ENCODE measurements around the gene PRIM2.
"Not testable (repeated sequence)": the region's sequence is repeated elsewhere in the genome, so short reads cannot be mapped to it uniquely, and the experiment has no call there.

Gene PRIM2, protein sequence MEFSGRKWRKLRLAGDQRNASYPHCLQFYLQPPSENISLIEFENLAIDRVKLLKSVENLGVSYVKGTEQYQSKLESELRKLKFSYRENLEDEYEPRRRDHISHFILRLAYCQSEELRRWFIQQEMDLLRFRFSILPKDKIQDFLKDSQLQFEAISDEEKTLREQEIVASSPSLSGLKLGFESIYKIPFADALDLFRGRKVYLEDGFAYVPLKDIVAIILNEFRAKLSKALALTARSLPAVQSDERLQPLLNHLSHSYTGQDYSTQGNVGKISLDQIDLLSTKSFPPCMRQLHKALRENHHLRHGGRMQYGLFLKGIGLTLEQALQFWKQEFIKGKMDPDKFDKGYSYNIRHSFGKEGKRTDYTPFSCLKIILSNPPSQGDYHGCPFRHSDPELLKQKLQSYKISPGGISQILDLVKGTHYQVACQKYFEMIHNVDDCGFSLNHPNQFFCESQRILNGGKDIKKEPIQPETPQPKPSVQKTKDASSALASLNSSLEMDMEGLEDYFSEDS

DNA sequence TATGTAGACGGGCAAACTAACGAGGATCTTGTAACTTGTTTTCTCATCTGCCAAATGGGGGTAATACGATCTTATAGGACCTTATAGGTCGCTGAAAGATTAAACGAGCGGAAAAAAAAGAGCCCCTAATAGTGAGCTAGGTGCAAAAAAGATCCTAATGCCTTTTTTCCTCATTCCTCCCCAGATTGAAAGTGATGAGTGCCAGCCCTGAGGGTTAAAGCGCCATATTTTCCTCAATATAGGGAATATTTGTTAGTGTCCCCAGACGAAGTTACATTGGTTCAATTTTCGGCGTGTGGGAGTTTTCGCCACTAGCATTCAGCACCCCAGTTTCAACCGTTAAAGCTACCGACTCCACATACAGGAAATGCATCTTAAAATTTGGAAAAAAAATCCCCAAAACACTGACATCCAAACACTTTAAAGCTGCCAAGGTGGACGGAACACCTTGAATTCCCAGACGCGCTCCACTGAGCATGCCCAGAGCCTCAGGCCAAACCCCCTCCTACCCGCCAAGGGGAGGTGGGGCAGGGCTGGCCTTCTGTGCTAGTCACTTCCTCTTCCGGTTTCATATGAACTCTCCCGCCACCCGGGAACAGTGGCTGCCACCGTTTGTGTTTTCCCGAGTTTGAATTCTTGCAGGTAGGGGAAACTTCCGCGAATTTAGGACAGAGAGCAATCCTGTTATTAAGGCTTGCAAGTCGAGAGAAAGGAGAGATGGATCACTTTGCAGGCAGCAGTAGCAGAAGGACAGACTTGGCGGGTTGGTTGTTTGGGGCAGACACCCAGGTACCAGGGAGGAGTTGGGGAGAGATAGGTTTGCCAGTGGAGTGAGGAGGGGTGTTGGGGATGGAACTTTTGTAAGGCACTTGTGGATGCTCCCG, at the start of gene PRIM2:
TSS of gene PRIM2 (plus strand) at position 571 of the 884 bp plus-strand sequence. CDS start 816 bp downstream, outside the sequence.
- H3K4me3 ChIP-seq (ENCODE audit: low read length), result peak within 1 kb of the TSS; percentile 88
- no peak for TF ChIP-seq CTCF (IDR thresholded peaks at IDR 0.05; ENCODE audit: insufficient read depth, low read depth, low read length, missing control alignments)

DNA sequence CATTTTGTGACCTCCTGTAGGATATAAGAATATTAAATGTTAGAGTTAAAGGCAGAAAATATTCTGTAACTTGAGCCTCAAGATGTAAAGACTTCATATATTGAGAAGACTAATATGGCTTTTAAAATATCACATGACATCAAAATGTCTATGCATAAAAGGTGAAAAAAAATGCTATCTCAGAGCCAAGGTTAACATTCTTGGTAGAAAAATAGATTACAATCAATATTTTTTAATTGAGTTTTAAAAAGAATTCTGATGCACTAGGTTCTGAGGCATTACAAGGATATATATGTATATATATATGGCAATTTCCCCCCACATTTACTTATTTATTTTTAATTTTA, 49.2 kb upstream of the PRIM2 start:
- DNase-seq (ENCODE audit: low read depth), result no peak
- no peak for TF ChIP-seq CTCF (IDR thresholded peaks at IDR 0.05; ENCODE audit: insufficient read depth, low read depth, low read length, missing control alignments)
- no peak overlapping the region for H3K4me3 ChIP-seq (ENCODE audit: low read length)

More for the DNA sequence above, at the start of gene PRIM2:
- peak; percentile 90 for DNase-seq (ENCODE audit: low read depth)

- not testable (repeated sequence) for H3K4me3 ChIP-seq (ENCODE audit: low read length); DNase-seq (ENCODE audit: low read depth)
These were observed 43.2 kb upstream of the PRIM2 start for GRCh38 chr6:57274113-57274824.

DNA sequence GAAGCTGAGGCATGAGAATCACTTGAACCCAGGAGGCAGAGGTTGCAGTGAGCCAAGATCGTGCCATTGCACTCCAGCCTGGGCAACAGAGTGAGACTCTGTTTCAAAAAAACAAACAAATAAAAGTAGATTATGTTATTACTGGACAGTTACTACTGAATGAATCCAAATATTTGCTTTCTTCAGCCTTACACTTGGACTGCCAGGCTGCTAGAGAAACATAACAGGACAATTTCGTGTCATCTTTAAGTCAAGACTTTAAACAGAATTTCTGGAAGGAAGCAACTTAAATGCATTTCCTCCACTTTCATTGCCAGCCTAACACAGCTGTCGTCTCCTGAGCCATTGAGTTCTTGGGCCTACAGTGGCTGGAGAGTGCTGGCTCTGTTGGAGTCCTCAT, 42.0 kb upstream of the PRIM2 start:
- no peak for TF ChIP-seq CTCF (IDR thresholded peaks at IDR 0.05; ENCODE audit: insufficient read depth, low read depth, low read length, missing control alignments)
- no peak overlapping the region for H3K4me3 ChIP-seq (ENCODE audit: low read length)
- DNase-seq (ENCODE audit: low read depth), result no peak

DNA sequence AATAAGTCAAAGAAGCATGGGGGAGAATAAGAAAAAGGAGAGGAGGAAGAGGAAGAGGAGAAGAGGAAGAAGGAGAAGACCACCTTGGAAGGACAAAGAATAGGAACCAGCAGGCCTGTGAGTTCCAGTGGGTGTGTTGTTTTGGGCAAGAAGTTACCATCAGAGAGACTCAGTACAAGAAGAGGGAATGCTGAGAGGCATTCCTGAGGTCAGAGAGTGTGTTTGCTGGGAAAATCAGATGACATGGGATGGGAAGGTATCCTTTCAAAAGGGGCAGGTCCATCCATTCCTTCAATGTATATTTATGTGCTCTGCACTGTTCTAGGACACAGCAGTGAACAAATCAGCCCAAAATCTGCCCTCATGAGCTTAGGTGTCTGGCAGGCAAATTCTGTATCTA, 40.5 kb upstream of the PRIM2 start:
- H3K4me3 ChIP-seq (ENCODE audit: low read length), result no peak overlapping the region
- no peak for TF ChIP-seq CTCF (IDR thresholded peaks at IDR 0.05; ENCODE audit: insufficient read depth, low read depth, low read length, missing control alignments)
- DNase-seq (ENCODE audit: low read depth), result no peak

DNA sequence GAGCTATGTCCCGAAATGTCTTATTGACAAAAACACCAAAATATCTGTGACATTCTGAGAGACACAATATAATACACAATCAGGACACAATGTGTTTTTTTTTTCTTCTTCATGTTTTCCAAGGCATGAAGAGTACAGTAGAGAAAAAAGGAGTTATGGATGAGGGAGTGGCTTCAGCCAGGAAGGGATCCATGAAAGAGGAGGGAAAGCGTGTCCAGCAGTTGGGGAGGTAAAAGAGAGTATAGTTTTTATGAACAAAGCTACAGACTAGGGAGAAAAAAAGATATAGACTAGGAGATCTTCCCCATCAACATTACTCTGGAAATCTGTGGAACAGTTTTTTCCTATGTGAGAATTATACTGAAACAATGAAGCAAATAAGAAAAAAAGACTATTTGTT, 38.9 kb upstream of the PRIM2 start:
- DNase-seq (ENCODE audit: low read depth), result no peak
- H3K4me3 ChIP-seq (ENCODE audit: low read length), result no peak overlapping the region
- no peak for TF ChIP-seq CTCF (IDR thresholded peaks at IDR 0.05; ENCODE audit: insufficient read depth, low read depth, low read length, missing control alignments)

- TF ChIP-seq CTCF (IDR thresholded peaks at IDR 0.05; ENCODE audit: insufficient read depth, low read depth, low read length, missing control alignments), result no peak
- DNase-seq (ENCODE audit: low read depth), result no peak
- no peak overlapping the region for H3K4me3 ChIP-seq (ENCODE audit: low read length)
These were observed 38.4 kb upstream of the PRIM2 start for GRCh38 chr6:57279013-57279412.
